Retinal pigment epithelial cell (primary cell): ENCODE results near the gene CFAP410.

Experiments used
- DNase-seq: peaks from one replicate; pipeline ENCODE4 v3.0.0-alpha.2; 2010; ENCODE audit warnings: low read depth
- H3K4me3 ChIP-seq: 2 replicates; pipeline ENCODE4 v1.5.1; 2011; ENCODE audit warnings: mild to moderate bottlenecking, low read length, control low read depth, moderate library complexity
- CTCF ChIP-seq: conservative IDR thresholded peaks from 2 replicates; pipeline ENCODE4 v1.5.1; 2011; ENCODE audit warnings: low read depth, low read length, control low read depth, inconsistent platforms

CFAP410 gene

DNA sequence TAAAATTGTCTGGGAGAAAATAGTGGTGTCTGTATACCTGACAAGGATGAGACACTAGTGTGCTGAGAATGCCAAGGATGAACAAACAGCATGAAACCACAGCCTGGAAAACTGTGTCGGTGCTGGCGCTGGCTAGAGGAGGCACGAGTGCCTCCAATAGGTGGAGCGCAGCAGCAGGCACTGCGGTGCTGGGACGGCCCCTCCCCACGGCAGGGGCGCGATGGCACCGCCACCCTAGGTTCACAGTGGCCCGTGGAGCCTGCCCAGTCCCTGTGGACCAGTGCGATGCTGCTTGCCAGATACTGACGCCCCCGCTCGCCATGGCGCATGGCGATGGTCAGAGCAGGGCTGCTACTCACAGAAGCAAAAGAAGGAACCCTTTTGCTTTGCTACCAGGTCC lies 6.8 kb downstream of the CFAP410 start:
- H3K4me3 ChIP-seq: no peak overlapping the region
- no peak for TF ChIP-seq CTCF
- no peak for DNase-seq

DNA sequence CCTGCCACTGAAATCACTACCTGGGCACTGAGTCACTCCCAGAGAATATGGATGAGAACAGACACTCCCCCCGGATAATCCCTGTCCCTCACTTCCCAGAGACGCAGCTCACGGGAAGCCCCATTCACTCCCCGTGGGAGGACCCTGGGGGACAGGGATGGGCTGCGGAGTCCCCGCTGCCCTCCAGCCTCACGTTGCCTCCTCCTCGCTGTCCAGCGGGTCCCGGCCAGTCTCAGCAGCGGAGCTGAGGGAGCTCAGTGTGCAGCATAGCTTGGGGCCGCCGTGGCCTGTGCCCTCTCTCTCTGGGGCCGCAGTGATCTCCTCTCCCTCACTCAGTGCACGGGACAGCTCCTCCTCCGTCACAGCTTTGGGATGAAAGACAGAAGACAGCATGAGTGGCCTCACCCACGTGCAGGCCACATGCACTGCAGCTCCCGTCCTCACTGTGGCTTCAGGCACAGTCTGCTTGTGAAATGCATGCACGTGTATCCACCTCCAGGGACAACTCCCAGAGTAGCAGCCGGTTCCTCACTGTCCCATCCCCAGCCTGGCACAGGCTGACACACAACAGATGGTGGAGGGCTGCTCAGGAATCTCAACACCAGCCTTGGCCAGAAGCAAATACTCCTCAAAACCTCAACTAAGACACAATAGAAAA lies 7.4 kb downstream of the CFAP410 start:
- DNase-seq: peak; percentile 53
- no peak for TF ChIP-seq CTCF
- no peak overlapping the region for H3K4me3 ChIP-seq

- no peak overlapping the region for H3K4me3 ChIP-seq
- TF ChIP-seq CTCF: no peak
- no peak for DNase-seq
Observed at GRCh38 chr21:44331209-44331608, 8.0 kb downstream of the CFAP410 start.

GRCh38 chr21:44330698-44331097 lies 8.5 kb downstream of the CFAP410 start:
- DNase-seq: no peak
- H3K4me3 ChIP-seq: no peak overlapping the region
- TF ChIP-seq CTCF: no peak

DNA sequence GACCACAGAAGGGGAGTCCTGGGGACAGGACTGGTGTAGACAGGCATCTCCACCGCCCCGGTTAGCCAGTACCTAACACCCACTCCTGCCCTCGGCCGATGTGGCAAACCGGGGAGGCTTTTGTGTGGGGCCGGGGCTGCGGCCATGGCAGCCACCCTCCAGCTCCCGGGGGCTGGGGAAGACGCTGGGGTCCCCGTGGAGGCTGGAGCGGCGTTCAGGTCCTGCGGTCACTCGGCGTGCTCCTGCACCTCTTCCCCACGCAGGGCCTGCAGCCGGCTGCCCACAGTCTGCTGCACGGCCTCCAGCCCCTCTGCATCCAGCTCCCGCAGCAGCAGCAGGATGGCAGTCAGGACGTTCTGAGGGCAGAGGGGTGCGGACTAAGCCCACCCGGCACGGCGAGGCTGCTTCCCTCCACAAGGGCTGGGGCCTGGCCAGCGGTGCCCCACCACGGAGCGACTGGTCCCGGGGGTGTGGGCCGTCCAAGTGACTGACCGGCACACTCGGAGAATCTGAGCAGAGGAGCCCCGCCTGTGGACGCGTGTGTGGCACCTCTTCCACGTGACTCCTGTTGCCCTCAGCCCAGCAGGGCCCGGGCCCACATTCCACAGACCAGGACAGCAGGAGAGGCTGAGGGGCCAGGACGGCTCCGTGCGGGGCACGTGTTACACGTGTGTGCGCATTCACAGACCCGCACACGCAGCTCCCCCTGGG lies 9.1 kb downstream of the CFAP410 start:
- H3K4me3 ChIP-seq: no peak overlapping the region
- no peak for TF ChIP-seq CTCF
- DNase-seq: no peak

GRCh38 chr21:44329086-44329889 lies 9.9 kb downstream of the CFAP410 start:
- no peak for TF ChIP-seq CTCF
- no peak for DNase-seq
- no peak overlapping the region for H3K4me3 ChIP-seq
